NB4 (cell line): Measurements from ENCODE around the gene RFX3.

ENCODE experiments used
- DNase-seq: peaks from one replicate; pipeline ENCODE4 v3.0.0; 2010; ENCODE audit warnings: low read depth
- H3K4me3 ChIP-seq: one replicate; pipeline ENCODE4 v1.5.1; 2011; ENCODE audit warnings: mild to moderate bottlenecking, low read depth, low read length, moderate library complexity
- CTCF ChIP-seq: IDR thresholded peaks from one replicate; pipeline ENCODE4 v1.5.1; 2012; ENCODE audit warnings: low read depth, low read length
- MAX ChIP-seq: IDR thresholded peaks from 2 replicates; pipeline ENCODE4 v1.6.1; 2011; ENCODE audit warnings: low read depth, low read length
- MYC ChIP-seq: IDR thresholded peaks from 2 replicates; pipeline ENCODE4 v1.6.1; 2011; ENCODE audit warnings: low read depth, low read length
- POLR2A ChIP-seq: IDR thresholded peaks from 2 replicates; pipeline ENCODE4 v1.6.1; 2011; ENCODE audit warnings: mild to moderate bottlenecking; ENCODE audit not compliant: insufficient read length; ENCODE audit errors: extremely low read depth

The RFX3 gene

GRCh38 chr9:3348169-3348568 is 177.6 kb downstream of the RFX3 start:
- TF ChIP-seq CTCF (no peak), MYC (no peak)
- H3K4me3 ChIP-seq: no peak overlapping the region
- no peak for DNase-seq

GRCh38 chr9:3346549-3346948 is 179.3 kb downstream of the RFX3 start:
- TF ChIP-seq MYC (no peak), POLR2A (no peak), CTCF (no peak), MAX (no peak)
- no peak overlapping the region for H3K4me3 ChIP-seq
- DNase-seq: no peak

GRCh38 chr9:3343671-3344070 is 182.1 kb downstream of the RFX3 start:
- H3K4me3 ChIP-seq: no peak overlapping the region
- DNase-seq: no peak

GRCh38 chr9:3342159-3342777 is 183.5 kb downstream of the RFX3 start:
- peak; percentile 69 for DNase-seq
- TF ChIP-seq MYC (no peak), CTCF (no peak), POLR2A (no peak), MAX (no peak)
- H3K4me3 ChIP-seq: no peak overlapping the region

More at GRCh38 chr9:3343671-3344070, 182.1 kb downstream of the RFX3 start:
- TF ChIP-seq MYC: no peak
- no peak for TF ChIP-seq CTCF
- no peak for TF ChIP-seq MAX
- no peak for TF ChIP-seq POLR2A

GRCh38 chr9:3337515-3338225 is 188.1 kb downstream of the RFX3 start:
- H3K4me3 ChIP-seq: no peak overlapping the region
- TF ChIP-seq MYC (no peak), POLR2A (no peak), CTCF (no peak), MAX (no peak)
- no peak for DNase-seq

GRCh38 chr9:3336951-3337350 is 188.8 kb downstream of the RFX3 start:
- DNase-seq: no peak
- TF ChIP-seq MAX (no peak), MYC (no peak), POLR2A (no peak), CTCF (no peak)

More at GRCh38 chr9:3336951-3337350, 188.8 kb downstream of the RFX3 start:
- no peak overlapping the region for H3K4me3 ChIP-seq
